ENCODE data around the gene AGBL1.

DNA sequence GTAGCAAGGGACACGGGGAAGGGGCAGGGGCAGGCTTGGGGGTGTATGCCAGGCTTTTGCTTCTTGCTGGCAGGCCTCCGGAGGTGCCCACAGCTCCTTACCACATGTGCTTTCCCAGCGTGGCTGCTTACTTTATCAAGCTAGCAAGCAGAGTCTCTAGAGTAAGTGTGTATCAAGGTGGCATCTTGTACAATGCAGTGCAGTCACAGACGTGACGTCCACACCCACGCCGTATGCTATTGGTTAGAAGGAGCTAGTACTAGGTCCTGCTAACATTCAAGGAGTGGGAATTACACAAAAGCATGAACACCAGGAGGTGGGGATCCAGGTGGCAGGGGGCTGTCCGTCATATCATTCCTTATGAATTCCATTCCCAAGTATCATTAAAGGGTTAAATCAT lies 15.3 kb upstream of the AGBL1 start:
- no peak for TF ChIP-seq CTCF (IDR thresholded peaks at IDR 0.05; ENCODE audit: insufficient read depth, low read length)
- no peak for TF ChIP-seq POLR2AphosphoS5 (IDR thresholded peaks at IDR 0.05; ENCODE audit: low read depth)

All from HL-60 (cell line).